Measurements from ENCODE around the gene KIRREL1. TPM values are rescaled to one million over a fixed set of nuclear protein-coding genes. Genes with fewer than 3 reads are reported as not detected.

KIRREL1 gene
- total RNA-seq, 1 experiment from 2014 or later: 211 TPM

GRCh38 chr1:158005224-158005623 is 11.8 kb downstream of the KIRREL1 start:
- peaks cover 10% of the 10 kb centered on the region for H3K36me3 ChIP-seq (ENCODE audit: insufficient read depth, low read length, poor library complexity, severe bottlenecking)
- BruUV-seq (replicated peaks): no TSS peak
- intact Hi-C loops (cut with micrococcal nuclease; ENCODE audit: unreplicated experiment): no loop called here
- no peak for TF ChIP-seq CTCF (conservative IDR thresholded peaks at IDR 0.05; ENCODE audit: low read depth, low read length)
- no peak for TF ChIP-seq EZH2 (IDR thresholded peaks at IDR 0.05; ENCODE audit: borderline replicate concordance, low read depth, low read length, poor library complexity, severe bottlenecking)
- no peak for DNase-seq (ENCODE audit: low spot score)
- H3K4me3 ChIP-seq (ENCODE audit: low read depth, low read length, poor library complexity, severe bottlenecking): no peak overlapping the region
- no peaks in the 10 kb centered on the region for H3K27me3 ChIP-seq (replicated peaks; ENCODE audit: insufficient read depth, low read depth, low read length, poor library complexity)
- H3K27ac ChIP-seq (ENCODE audit: low read depth, low read length, poor library complexity, severe bottlenecking): peak overlapping the region; percentile 6
- no peaks in the 10 kb centered on the region for H3K9me3 ChIP-seq (ENCODE audit: low read depth, low read length, poor library complexity, severe bottlenecking)
- ChIA-PET CTCF (interaction anchor here (0.6 kb wide), 1 partner anchor 50 kb away, joined by 3 read pairs; no protein-coding TSS in a partner anchor), POLR2A (ENCODE audit: low non-redundant PET) (no interaction called here)
- peaks cover 98% of the 10 kb centered on the region for H3K4me1 ChIP-seq (ENCODE audit: insufficient read depth, low read length, poor library complexity, severe bottlenecking)

- POLR2A ChIA-PET (ENCODE audit: low non-redundant PET): no interaction called here
- intact Hi-C loops (cut with micrococcal nuclease; ENCODE audit: unreplicated experiment): no loop called here
- Histone ChIP-seq H3K36me3 (ENCODE audit: insufficient read depth, low read length, poor library complexity, severe bottlenecking) (peaks cover 16% of the 10 kb centered on the region), H3K27me3 (replicated peaks; ENCODE audit: insufficient read depth, low read depth, low read length, poor library complexity) (no peaks in the 10 kb centered on the region), H3K27ac (ENCODE audit: low read depth, low read length, poor library complexity, severe bottlenecking) (peak overlapping the region; percentile 78), H3K4me3 (ENCODE audit: low read depth, low read length, poor library complexity, severe bottlenecking) (no peak overlapping the region), H3K9me3 (ENCODE audit: low read depth, low read length, poor library complexity, severe bottlenecking) (no peaks in the 10 kb centered on the region), H3K4me1 (ENCODE audit: insufficient read depth, low read length, poor library complexity, severe bottlenecking) (peaks cover 98% of the 10 kb centered on the region)
- CTCF ChIA-PET: no interaction called here
- TF ChIP-seq CTCF (conservative IDR thresholded peaks at IDR 0.05; ENCODE audit: low read depth, low read length): no peak
- TF ChIP-seq EZH2 (IDR thresholded peaks at IDR 0.05; ENCODE audit: borderline replicate concordance, low read depth, low read length, poor library complexity, severe bottlenecking): no peak
- no TSS peak for BruUV-seq (replicated peaks)
- DNase-seq (ENCODE audit: low spot score): no peak
Measured at GRCh38 chr1:158007180-158007579, 13.7 kb downstream of the KIRREL1 start.

GRCh38 chr1:158007667-158008386 is 14.4 kb downstream of the KIRREL1 start:
- ChIA-PET POLR2A (ENCODE audit: low non-redundant PET) (interaction anchor here (0.6 kb wide), 1 partner anchor 37 kb away, joined by 6 read pairs; no protein-coding TSS in a partner anchor), CTCF (interaction anchor here (0.6 kb wide), 1 partner anchor 13 kb away, joined by 4 read pairs; no protein-coding TSS in a partner anchor)
- TF ChIP-seq CTCF (conservative IDR thresholded peaks at IDR 0.05; ENCODE audit: low read depth, low read length) (no peak), EZH2 (IDR thresholded peaks at IDR 0.05; ENCODE audit: borderline replicate concordance, low read depth, low read length, poor library complexity, severe bottlenecking) (no peak)
- no peaks in the 10 kb centered on the region for H3K9me3 ChIP-seq (ENCODE audit: low read depth, low read length, poor library complexity, severe bottlenecking)
- peaks cover 22% of the 10 kb centered on the region for H3K36me3 ChIP-seq (ENCODE audit: insufficient read depth, low read length, poor library complexity, severe bottlenecking)
- intact Hi-C loops (cut with micrococcal nuclease; ENCODE audit: unreplicated experiment): no loop called here
- H3K27ac ChIP-seq (ENCODE audit: low read depth, low read length, poor library complexity, severe bottlenecking): peak overlapping the region; percentile 78
- peaks cover 97% of the 10 kb centered on the region for H3K4me1 ChIP-seq (ENCODE audit: insufficient read depth, low read length, poor library complexity, severe bottlenecking)
- DNase-seq (ENCODE audit: low spot score): peak; percentile 59
- no peak overlapping the region for H3K4me3 ChIP-seq (ENCODE audit: low read depth, low read length, poor library complexity, severe bottlenecking)
- no peaks in the 10 kb centered on the region for H3K27me3 ChIP-seq (replicated peaks; ENCODE audit: insufficient read depth, low read depth, low read length, poor library complexity)
- BruUV-seq (replicated peaks): no TSS peak
